ENCODE measurements around the gene NTHL1.

Gene NTHL1

DNA sequence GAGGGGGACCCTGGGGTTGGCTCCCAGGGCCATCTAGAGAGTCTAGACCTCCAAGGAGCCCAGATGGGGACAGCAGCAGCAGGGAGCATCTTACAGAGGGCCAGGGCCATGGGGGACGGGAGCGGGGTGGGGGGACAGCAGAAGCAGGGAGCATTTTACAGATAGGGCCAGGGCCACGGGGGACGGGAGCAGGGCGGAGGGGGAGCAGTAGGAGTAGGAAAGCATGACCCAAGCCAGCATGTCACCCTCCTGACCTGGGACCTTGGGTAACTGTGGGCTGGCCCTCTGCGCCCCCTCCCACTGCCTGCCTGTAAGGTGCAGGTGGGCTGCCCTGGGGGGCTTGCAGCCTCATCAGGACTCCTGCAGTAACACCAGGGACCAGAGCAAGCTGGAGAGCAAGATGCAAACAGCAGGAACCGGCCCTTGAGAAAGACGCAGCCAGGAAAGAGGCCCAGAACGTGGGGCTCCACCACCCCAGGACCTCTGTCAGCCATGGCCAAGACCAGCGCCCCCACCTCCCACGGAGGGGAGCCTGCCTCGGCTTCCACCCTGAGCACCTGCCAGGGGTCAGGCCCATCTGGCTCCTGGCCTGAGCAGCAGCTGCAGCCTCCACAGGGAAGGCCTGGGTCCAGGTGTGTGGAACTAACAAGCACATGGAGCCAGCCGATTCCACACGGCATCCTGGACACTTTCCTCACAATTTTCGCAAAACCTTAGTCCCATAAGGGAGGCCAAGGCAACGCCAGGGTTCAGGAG is 40.4 kb downstream of the NTHL1 start:
- DNase-seq: no peak

DNA sequence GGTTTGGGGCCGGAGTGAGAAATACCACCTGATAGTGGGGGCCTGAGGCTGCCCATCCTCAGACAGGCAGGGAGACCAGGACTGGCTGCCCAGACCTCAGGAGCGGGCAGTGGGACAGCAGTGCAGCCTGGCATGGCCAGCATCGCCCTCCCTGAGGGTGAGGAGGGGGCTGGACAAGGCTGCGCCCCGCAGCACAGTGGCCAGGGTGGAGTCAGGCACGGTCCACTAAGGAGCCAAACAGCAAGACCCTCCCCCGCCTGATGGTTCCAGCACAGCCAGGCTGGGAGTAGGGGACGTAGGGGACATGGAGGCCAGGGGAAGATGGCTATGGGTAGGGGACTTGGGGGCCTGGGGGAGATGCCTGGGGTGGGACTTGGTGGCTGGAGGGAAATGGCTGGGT is 41.3 kb downstream of the NTHL1 start:
- no peak for DNase-seq

DNA sequence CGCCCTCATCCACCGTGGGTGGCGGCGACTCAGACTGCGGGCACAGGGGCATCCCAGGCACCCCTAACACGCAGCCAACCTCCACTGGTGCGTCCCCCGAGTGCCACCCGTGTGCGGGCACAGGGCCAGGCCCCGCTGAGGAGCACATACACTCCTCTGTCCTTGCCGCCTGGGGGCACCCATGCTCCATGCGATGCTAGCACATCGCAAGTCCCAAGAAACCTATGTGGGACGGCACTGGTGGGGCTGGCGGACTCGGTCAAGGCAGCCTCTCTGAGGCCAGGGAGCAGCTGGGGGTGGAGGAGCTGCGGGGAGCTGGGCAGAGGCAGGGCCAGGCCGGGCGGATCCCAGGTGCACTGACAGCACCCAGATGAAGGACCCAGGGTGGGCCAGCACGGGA is 42.0 kb downstream of the NTHL1 start:
- no peak for DNase-seq

DNA sequence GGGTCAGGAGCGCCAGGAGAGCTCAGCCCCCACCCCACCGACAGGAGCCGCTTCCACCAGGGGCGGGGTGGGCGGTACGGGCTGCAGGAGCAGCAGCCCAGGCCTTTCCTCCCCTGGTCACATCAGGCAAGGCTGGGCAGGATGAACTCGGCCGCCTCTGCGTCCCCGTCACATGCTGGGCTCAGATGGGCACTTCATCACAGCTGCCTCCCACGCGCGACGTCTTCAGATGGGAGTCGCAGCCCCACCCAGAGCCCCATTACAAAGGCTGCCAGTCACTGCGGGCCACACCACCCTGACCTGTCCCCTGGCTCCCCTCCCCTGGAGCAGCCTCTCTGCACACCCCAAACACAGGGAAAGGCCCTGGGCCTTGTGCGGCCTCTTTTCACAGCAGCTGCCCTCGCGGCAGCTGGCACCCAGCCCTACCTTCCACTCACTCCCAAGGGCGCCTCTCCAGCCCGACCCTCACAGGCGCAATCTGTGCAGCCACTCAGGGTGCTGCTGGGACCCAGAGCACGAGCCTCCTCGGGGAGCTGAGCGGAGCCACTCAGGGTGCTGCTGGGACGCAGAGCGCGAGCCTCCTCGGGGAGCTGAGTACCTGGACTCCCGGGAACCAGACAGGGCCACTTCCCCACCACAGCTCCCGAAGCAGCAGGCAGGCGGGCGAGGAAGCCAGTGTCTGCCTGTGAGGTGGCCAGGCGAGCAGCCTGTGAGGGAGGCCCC is 42.7 kb downstream of the NTHL1 start:
- DNase-seq: no peak

DNA sequence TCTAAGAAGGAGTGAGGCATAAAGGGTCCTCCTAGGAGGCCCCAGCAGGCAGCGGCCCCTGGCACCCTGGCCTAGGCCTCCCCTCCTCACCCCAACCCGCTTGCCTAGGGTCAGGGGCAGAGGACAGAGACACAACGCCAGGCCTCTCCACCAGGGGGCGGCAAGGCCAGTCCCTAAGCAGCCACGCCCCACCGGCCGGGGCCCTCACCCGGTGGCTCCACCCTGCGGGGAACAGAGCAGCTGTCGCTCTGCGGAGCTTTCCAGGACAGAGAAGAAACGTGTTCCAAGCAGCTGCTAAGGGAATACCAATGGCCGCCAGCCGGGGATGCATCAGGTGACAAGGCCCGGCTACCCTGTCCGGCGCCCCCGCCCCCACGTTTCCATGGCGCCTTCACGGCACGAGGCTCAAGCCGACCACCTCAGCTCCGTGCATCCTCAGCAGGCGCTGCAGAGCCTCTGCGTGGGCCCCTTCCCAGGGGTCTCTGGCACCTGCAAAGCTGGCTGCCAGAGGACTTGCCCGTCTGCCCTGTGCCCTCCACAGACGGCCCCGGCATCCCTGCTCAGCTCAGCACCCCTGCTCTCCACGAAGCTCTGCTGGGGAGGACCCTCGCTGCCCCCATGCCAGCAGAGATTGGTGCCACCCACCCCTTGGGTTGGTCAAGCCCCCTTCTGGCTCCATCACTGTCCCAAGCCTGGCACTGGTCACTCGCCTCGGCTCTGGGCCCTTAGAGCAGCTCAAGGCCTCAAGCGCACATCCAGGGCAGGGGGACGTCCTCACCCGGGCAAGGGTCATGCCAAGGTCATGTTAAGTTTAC is 43.6 kb downstream of the NTHL1 start:
- DNase-seq: peak; percentile 92

DNA sequence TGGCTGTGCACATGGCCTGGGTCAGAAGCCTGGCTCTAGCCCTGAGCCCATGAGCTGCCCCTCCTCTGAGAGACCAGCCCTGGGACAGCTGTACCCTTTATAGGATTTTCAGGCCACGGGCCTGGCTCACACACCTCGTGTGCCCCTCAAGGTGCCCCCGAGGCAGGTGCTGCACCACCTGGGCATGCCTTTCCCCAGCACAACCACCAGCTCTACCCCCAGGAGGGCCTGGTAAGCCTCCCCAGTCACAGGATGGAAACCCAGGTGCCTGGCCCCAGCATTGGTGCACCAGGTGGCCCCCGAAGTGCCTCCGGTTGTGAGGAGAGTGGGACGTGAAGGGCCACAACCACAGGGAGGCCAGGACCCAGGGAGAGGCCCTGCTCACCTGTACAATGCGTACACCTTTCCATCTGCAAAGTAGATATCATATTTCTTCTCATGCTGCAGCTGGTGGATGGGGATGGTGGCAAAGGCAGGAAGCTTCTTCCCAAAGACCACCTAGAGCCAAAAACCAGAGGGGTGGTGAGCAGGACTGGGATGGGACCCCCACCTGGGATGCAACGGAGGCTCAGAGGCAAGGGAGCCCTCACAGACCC is 44.3 kb downstream of the NTHL1 start:
- no peak for DNase-seq

DNA sequence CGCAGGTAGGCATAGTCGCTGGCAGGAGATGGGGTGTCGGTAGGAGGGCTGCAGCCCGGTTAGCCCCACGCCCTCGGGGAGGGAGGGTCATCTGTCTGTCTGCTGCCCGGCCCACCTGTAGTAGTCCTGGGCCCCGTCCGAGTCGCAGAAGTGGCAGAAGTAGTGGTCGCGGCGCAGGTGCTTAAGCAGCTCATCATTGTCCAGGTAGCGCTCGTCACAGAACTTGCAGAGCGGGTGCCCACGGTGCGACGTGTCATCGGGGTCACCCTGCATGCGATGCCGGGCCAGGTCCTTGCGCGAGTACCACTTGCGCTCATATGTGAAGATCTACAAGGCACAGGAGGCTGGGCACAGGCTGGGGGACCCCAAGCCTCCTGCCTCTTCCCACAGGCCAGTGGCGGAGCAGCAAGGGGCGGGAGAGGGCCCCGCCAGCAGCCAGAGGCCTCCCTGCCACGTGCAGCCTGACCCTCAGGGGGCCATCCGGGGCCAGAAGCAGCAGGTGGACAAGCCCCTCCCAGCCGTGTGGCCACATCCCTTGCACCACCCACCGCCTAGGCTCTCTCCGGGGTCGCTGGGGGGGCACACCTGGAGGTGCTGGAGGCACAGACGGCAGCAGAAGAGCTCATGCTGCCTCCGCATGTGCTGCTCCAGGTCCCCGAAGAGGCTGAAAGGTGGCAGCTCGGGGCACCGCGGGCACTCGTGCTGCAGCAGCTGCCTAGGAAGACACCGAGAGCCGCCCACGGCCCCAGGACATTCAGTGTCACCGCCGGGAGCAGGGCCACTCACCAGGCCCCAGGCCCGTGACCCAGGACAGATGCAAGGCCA is 45.0 kb downstream of the NTHL1 start:
- no peak for DNase-seq

DNA sequence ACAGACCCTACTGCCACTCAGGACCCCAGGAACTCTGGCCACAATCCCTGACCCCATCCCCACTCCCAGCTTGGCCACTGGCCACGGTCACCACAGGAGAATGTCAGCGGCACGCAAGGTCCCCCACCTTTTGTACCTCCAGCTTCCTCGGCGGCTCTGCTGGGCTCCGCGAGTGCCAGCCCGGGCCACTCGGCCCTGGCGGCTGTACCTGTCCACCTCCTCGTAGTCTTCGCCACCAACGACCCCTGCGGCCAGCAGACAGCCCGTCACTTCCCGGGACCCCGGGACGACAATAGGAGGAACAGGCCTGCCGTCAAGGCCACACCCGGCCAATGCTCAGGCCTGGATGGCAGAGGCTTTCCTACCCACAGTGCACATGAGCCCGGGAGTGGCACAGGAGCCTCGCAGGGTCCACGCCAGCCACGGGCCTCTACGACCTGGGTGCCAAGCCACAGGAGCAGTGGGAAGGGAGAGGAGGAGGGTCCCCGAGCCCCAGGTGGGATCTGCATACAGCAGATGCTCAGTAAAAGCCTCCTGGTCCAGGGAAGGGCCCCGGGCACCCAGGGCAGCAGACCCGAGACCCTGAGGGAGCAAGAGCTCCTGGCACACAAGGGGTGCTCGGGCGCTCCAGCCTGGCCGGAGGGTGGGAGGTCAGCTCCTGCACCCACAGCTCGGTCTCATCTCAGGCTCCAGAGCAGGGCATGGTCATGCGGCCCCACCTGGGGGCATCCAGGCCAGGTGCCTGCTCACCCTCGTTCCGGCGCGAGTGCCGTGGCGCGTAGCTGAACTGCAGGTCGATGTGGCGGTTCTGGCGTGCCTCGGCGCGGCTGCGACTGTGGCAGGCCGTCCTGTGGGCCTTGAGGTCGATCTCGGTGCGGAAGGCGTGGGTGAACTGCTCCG is 45.9 kb downstream of the NTHL1 start:
- no peak for DNase-seq

DNA sequence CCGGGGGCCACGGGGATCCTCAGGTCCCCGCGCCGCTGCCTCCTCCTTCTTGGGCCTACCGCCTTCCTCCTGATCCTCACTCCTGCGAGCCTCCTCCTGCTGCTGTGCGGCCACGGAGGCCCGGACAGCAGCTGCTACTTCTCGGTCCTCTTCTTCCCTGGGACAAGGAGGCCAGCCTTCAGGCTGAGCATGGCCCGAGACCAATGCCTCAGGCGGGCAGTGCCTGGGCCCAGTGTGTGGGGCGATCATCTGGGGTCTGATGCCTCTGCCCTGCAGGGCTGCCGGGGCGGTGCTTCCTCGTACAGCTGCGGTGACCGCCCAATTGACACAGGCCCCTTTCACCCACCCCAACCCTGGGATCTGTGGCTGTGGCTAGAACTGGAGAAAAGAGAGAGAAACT is 46.6 kb downstream of the NTHL1 start:
- DNase-seq: no peak

DNA sequence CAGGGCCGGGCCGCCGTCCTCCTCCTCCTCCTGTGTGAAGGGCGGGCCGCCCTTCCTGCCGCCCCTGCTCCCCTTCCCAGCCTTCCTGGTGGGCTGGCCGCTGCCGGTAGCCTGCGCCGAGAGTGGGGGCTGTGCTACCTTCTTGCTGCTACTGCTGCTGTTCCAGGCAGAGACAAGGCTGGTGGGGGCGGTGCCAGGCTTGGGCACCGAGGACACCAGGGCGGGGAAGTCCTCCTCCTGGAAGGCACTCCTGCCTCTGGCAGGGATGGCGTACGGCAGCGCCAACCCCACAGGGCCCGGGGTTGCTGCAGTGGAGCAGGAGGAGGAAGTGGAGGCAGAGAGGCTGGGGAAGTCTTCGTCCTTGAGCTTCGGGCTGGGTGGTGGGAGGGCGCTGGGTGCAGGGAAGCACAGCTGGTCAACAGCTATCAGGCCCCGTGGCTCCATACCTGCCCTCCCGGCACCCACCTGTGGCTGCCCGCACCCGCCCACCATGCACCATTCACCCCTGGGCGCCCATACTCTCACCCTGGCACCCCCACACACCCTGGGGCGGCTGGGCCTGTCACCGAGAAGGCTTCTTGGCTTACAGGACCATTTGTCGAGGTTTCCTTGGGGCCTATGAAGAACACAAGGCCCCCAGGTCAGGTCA is 47.6 kb downstream of the NTHL1 start:
- no peak for DNase-seq

DNA sequence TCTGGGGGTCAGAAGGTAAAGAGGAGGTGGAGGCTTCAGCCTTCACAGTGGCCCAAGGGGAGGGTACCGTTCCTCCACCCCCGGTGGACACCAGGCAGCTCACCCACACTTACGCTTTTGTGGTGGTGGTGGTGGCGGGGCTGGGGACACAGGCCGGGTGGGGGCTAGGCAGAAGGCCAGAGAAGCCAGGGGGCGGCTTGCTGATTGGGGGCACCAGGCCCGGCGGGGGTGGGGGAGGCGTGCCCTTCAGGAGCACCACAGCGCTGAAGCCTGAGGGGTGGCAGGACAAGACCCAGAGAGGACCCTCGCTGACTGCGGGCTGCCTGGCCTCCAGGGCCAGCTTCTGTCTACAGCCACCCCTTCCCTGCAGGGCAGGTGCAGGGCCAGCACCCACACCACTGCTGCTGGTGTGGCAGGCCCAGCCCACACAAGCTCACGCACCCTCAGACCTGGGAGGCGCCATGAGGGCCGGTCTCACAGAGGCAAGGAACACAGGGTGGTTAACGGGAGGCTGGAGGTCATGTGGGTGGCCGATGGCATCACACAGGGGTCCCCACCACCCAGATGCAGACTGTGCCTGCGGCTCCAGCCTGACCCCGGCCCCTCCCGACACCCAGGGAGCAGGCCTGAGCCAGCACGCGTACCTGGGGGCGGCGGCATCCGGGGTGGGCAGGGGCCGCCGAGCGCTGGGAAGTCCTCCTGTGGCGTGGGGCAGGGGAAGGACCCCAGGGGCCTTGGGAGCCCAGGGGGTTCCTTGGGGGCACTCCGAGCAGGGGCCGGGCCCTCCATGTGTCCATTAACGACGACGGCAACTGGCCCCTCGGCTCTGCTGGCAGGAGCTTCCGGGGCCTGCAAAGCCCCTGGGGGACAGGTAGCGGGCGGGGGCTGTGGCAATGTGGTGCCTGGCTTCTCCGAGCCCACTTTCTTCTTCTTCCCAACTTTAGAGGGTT is 48.5 kb downstream of the NTHL1 start:
- no peak for DNase-seq

DNA sequence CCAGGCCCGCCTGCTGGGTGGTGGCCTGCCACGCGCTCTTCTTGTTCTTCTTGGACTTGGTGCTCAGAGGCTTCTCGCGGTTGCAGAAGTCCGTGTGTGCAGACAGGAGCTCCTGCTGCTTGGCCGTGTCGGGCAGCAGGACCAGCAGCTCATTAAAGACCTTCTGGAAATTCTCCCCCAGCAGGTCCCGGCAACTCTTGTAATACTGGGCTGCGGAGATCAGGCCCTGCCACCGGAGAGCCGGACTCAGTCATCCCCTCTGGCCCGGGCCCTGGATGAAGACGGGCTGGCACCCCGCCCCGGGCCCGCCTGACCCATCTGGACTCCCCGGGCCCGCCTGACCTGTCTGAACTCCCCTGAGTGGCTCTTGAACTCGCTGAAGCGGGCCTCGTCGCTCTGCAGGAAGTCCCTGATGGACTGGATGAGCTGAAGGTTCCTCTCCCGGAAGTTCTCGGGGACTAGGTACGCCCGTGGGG is 49.2 kb downstream of the NTHL1 start:
- no peak for DNase-seq

DNA sequence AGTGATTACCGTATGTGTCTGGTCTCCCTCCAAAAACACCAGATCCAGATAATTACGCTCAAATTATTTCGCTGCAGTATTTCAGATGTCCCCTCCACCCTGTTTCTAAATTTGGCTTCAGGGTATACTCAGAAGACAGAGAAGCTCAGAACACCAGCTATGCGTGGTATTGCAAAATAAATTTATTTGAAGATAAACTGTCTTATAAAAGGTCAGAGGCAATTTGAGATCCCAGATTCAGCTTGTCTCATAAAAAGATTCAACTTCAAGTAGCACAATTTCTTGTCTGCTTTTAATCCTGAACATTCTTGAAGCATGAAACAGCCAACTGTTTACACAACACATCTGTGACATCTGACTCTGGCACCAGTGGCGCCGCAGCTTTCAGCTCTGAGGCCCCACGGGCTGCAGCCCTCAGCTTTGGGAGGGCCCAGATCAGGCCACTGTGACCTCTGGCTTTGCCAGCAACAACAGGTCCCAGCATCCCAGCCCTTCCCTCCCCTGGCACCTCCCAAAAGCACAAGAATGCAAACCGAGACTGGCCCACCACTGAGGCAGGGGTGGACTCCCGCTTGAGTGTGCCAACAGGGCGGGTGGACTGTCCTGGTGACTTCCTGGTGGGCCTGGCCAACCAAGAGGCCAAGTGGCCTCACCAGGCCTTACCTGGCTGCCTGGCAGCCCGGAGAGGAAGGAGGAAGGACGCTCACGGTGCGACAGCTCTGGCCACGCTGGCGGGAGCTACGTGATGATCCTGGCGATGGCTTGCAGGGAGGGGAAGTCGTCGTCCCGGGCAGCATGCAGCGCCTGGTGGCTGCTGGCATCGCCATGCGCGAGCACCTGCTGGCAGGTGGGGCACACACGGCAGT is 49.9 kb downstream of the NTHL1 start:
- no peak for DNase-seq

DNA sequence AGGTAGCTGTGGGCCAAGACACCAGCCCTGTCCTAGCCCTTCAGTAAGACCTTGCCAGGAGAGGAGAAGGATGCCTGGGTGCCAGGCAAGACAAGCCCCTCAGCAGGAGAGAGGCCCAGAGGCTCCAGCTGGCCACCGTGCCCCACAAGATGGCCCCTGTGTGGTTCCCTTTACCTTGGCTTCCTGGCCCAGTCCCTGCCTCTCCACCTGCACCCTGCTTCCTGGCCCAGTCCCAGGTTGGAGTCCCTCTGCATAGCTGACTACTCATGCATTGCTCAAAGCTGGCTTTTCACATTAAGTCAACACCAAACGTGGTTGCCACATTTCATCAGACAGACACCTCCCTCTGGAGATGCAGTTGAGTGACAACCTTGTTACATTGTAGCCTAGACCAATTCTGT is 53.9 kb downstream of the NTHL1 start:
- DNase-seq: no peak

DNA sequence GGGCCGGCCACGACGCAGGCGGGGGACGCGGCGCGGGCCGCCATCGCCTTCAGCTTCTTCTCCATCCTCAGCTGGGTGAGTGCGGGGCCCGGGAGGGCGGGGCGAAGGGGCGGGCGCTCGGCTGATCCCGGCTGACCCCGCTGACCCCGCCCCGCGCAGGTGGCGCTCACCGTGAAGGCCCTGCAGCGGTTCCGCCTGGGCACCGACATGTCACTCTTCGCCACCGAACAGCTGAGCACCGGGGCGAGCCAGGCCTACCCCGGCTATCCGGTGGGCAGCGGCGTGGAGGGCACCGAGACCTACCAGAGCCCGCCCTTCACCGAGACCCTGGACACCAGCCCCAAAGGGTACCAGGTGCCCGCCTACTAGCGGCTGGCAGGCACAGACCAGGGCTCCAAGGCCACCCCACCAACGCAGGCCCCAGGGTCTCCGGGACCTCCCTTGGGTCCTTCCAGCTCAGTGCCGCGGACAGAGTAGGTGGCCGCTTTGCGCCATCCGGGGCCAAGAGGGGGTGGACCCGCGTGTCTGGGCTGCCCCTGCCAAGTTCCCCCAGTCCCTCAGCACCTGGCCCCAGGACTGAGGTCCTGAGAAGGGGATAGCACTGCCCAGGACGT is 54.8 kb downstream of the NTHL1 start:
- peak; percentile 26 for DNase-seq

DNA sequence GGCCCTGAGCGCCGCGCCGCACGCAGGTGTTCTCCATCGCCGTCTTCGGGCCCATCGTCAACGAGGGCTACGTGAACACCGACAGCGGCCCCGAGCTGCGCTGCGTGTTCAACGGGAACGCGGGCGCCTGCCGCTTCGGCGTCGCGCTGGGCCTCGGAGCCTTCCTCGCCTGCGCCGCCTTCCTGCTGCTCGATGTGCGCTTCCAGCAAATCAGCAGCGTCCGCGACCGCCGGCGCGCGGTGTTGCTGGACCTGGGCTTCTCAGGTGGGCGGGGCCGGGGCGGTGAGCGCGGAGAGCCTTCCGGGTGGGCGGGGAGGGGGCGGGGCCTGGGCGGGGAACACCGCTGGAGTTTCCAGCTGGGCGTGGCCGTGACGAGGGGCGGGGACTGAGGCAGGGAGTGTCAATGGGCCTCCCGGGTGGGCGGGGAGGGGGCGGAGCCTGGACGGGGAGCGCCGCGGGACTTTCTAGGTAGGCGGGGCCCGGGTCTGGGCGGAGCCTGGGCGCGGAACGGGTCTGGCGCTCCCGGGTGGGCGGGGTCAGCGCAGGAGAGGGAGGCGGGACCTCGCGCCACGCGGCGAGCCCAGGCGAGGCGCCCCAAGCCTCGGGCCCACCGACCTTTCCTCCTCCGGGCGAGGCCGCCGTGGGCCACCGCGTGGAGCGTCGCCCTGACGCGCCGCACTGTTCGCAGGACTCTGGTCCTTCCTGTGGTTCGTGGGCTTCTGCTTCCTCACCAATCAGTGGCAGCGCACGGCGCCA is 55.5 kb downstream of the NTHL1 start:
- DNase-seq: peak; percentile 83

DNA sequence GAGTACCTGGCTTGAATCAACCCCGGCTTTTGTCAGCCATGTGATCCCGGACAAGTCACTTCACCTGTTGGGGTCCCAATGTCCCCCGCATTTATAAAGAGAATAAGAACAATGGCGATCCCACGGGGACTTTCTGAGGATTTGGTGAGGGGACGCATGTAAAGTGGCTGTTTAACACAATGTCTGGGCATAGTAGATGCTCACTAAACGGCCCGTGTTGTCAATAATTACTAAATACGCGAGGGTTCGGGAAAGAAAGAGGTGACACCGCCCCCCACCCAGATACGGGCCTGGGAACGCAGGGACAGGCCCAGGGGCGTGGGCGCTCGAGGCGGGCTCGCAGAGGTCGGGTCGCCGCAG is 56.1 kb downstream of the NTHL1 start:
- no peak for DNase-seq

Data from retina (tissue), 1 donor.